WI38 (cell line): ENCODE measurements around the gene NRG3.

Experiments
- H3K4me3 ChIP-seq: 2 replicates; pipeline ENCODE4 v1.5.1; 2011; ENCODE audit warnings: low read depth, mild to moderate bottlenecking, control low read depth, low read length
- CTCF ChIP-seq: IDR thresholded peaks from 2 replicates; pipeline ENCODE4 v1.5.1; 2012; ENCODE audit warnings: low read depth, mild to moderate bottlenecking, control low read depth, low read length

Gene NRG3

GRCh38 chr10:82160307-82160706 is 285.3 kb downstream of the NRG3 start:
- no peak overlapping the region for H3K4me3 ChIP-seq
- no peak for TF ChIP-seq CTCF

- H3K4me3 ChIP-seq = no peak overlapping the region
These were observed 286.3 kb downstream of the NRG3 start for GRCh38 chr10:82161264-82161663.

GRCh38 chr10:82162549-82163195 is 287.7 kb downstream of the NRG3 start:
- no peak for TF ChIP-seq CTCF
- H3K4me3 ChIP-seq = no peak overlapping the region

More at GRCh38 chr10:82161264-82161663, 286.3 kb downstream of the NRG3 start:
- no peak for TF ChIP-seq CTCF

GRCh38 chr10:82171899-82172298 is 296.9 kb downstream of the NRG3 start:
- TF ChIP-seq CTCF = no peak
- no peak overlapping the region for H3K4me3 ChIP-seq

GRCh38 chr10:82176587-82176986 is 301.6 kb downstream of the NRG3 start:
- no peak for TF ChIP-seq CTCF
- no peak overlapping the region for H3K4me3 ChIP-seq

- no peak overlapping the region for H3K4me3 ChIP-seq
- no peak for TF ChIP-seq CTCF
These were observed 315.7 kb downstream of the NRG3 start for GRCh38 chr10:82190432-82191260.

- no peak overlapping the region for H3K4me3 ChIP-seq
- TF ChIP-seq CTCF = no peak
These were observed 316.7 kb downstream of the NRG3 start for GRCh38 chr10:82191653-82192052.
